HG02798 (cell line): Measurements from ENCODE around the gene DDIAS.
"Not testable (repeated sequence)": the region's sequence is repeated elsewhere in the genome, so short reads cannot be mapped to it uniquely, and the experiment has no call there.

Experiments used
- ATAC-seq: cut with Tn5 transposase; IDR thresholded peaks from one replicate; pipeline ENCODE4 v1.9.1; 2021; ENCODE audit warnings: mild to moderate bottlenecking; ENCODE audit not compliant: unreplicated experiment, poor library complexity

DDIAS gene

DNA sequence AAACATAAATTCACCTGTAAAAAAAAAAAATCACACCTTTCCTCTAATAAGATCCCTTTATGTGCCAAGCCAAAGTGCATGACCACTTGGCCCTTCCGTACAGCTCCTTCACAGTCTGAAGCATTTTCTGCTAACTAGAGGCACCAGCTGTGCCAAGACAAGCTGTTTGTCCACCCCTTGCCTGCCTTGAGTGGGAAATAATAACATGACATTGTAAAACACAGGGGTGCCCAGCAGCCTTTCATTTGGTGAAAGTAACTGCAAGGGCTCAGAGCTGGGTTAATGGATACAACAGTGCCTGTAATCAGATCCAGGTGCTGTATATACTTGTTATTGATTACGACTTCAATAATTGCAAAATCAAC, 59.2 kb downstream of the DDIAS start:
- ATAC-seq = peak; percentile 20

DNA sequence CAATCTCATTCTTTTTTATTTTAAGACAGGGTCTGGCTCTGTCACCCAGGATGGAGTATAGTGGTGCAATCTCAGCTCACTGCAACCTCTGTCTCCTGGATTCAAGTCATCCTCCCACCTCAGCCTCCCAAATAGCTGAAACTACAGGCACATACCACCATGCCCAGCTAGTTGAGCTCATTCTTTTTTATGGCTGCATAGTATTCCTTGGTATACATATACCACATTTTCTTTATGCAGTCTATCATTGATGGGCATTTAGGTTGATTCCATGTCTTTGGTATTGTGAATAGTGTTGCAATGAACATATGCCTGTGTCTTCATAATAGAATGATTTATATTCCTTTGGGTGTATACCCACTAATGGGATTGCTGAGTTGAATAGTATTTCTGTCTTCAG, 60.5 kb downstream of the DDIAS start:
- not testable (repeated sequence) for ATAC-seq

DNA sequence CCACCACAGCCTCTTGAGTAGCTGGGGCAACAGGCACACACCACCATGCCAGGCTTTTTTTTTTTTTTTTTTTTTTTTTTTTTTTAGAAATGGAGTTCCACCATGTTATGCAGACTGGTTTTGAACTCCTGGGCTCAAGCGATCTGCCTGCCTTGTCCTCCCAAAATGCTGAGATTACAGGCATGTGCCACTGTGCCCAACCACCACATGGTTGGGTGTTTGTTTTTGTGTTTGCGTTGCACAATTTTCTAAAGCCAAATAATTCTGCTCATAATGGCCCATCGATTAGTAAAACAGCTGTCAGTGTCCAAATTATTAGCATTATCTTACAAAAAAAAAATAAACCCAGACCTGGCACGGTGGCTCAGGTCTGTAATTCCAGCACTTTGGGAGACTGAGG, 65.8 kb downstream of the DDIAS start:
- ATAC-seq = no peak

DNA sequence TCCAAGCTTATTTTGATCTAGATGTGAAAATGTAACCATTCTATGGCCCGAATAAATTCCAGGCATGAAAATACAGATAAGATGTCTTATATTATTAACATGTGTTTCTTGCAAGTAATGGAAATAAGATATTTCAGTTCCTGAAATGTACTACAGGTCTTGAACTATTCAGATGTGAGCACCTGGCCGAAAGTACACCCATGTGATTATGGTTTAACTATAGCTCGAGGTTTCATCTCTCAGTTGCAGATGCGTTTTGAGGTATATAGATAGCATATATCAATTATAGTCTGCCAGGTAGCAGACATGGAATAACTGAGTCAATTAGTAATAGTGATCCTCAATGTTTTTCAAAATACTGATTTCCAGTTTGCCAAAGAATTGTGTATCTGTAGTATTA, 68.3 kb downstream of the DDIAS start:
- ATAC-seq = peak; percentile 94

DNA sequence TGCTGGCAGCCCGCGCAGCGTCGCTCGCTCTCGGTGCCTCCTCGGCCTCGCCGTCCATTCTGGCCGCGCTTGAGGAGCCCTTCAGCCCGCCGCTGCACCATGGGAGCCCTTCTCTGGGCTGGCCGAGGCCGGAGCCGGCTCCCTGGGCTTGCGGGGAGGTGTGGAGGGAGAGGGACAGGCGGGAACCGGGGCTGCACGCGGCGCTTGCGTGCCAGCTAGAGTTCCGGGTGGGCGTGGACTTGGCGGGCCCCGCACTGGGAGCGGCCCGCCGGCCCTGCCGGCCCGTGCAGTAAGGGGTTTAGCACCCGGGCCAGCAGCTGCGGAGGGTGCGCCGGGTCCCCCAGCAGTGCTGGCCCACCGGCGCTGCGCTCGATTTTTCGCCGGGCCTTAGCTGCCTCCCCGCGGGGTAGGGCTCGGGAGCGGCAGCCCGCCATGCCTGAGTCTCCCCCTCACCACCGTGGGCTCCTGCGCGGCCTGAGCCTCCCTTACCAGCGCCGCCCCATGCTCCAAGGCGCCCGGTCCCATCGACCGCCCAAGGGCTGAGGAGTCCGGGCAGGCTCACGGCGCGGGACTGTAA, 69.1 kb downstream of the DDIAS start:
- not testable (repeated sequence) for ATAC-seq

DNA sequence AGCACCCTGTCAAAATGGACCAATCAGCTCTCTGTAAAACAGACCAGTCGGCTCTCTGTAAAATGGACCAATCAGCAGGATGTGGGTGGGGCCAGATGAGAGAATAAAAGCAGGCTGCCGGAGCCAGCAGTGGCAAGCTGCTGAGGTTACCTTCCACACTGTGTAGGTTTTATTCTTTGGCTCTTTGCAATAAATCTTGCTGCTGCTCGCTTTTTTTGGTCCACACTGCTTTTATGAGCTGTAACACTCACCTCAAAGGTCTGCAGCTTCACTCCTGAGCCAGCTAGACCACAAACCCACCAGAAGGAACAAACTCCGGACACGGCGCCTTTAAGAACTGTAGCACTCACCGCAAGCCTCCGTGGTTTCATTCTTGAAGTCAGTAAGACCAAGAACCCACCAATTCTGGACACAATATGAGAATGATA, 70.0 kb downstream of the DDIAS start:
- peak; percentile 47 for ATAC-seq

DNA sequence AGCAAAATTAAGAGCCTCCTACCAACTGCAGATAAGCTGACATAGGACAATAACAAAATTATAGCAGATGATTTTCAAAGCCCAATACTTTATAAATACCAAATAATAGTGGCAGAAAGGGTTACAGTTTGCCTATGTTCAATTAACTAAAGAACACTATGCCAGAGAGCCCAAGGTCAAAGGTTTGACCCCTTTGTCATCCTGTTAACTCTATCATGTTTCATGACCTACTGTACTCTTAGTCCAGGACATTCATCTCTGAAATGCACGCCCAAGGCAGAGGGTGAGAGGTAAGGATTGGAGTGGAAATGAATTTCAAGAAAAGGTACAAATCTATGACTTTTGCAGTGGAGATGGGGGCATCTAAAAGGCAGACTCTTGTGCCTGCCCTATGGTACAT, 70.6 kb downstream of the DDIAS start:
- ATAC-seq = no peak

DNA sequence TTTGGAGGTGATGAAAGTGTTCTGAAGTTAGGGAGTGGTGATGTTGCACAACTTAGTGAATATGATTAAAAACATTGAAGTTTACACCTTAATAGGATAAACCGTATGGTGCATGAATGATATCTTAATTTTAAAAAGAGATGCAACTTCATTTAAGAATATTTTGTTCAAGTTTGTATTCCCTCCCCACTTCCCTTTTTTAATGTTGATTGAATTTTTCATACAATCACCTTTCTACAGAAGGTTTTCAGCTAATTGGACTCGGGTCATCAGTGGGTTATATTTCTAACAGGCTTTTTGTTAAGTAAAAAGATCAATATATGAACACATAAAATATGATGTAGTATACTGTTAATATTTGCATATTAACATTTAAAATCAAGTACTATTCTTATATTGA, 72.6 kb downstream of the DDIAS start:
- no peak for ATAC-seq

DNA sequence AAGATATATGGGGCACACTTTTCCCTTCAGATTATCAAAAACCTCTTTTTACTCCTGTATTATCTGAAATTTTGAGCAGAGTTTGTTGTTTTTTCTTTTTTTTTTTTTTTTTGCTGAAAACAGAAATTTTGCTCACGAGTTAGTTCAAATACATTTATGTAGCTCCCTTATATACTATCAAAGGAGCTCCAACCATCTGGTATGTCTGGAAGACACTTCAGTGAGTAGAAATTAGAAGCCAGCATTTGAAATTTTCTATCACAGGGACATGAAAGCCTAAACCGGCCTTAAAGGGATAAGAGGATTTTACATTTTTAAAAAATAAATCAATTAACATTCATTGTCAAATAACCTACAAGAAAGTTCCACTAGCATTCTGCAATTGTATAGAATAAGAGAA, 73.3 kb downstream of the DDIAS start:
- ATAC-seq = no peak

DNA sequence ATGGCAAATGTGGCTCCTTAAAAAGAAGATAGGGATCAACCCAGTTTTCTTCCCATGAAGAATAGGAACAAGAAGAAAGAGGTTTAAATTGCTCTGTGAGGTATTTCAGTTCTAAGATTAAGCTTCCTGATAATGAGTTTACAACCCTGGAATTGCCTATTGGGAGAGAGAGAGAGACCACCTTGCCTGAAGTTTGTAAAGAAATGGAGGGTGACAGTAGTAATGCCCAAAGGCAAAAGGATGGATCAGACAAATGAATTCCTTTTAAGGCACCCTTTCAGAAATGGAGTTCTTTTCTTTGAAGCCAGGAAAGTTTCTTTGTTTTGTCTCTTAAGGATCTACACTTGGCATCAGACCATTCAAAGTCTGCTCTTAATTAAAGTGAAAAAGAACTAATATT, 74.3 kb downstream of the DDIAS start:
- ATAC-seq = no peak

DNA sequence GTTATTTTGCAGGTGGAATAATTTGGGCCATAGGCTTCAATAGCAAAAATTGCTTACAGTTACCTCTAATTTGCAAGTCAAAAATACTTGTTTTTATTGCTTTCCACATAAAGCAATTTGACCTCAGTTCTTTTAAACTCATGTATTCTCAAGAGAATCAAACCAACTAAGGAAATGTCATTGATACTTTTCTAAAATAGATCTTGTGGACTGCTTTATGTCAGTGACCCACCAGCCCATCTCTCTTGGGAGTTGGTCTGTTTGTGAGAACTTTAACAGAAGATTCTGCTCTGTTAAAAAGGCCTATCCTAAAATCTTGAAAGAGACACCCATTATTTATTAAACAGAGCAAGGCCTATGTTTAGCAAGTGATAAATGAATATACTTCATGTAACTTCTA, 75.2 kb downstream of the DDIAS start:
- peak; percentile 38 for ATAC-seq

DNA sequence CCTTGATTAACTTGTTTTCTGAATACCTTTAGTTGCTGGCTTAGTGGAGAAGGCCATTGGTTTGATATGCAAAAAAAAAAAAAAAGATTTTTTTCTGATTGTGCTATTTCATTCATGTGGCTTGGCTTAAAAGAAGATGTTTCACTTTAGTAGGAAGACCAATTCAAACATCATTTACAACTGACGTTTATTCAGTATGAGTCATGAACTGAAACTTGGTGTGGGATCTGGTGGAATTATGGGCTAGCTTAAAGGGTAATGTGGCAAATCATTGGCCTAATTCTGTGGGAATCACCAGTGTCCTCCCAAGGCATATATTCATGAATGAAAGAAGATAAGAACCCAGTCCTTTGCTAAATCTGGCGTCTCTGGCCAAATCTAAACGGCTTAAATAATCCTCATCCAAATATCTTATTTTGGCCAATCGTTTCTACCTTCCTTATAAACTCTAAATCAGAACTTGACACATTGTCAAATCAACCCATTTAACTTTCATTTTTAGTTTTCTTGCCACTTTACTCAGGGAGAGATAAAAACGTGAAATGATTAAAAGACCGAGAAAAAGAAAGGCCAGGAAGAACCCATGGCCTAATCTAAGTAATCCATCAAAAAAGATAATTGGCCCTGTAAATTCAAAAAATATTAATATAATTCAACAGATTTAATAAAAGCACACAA, 77.0 kb downstream of the DDIAS start:
- ATAC-seq = peak; percentile 55

DNA sequence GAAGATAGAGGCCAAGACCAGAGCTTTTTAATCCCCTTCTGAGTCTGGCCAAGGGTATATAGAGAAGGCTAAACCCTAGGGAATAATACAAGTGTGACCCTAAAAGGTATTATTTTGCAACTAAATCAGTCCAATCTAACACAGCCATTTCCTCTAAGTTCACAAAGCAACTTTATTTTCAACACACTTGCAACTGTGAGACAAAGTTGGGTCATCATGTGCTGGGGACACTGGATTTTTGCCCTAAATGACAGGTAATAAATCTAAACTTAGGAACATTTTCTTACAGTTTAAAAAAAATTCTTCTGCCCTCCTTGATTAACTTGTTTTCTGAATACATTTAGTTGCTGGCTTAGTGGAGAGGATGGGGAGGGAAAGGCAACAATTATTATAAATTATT, 78.3 kb downstream of the DDIAS start:
- ATAC-seq = no peak

DNA sequence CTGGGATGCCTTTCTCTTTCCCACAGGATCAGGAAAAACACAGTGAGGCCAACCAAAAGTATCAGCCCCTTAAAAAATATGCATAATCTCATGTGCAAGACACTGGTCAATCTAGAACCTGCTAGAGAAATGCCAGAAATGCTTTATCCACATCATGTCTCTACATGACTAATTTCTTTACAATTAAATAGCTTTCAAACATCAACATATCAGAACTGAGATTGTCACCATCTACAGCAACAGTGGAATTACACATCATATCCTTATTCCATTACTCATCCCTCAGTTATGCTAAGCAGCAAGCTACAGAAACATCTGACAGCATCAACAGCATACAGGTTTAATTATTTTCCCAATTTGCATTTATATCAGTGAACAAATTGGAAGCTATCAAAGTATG, 78.8 kb downstream of the DDIAS start:
- ATAC-seq = no peak

DNA sequence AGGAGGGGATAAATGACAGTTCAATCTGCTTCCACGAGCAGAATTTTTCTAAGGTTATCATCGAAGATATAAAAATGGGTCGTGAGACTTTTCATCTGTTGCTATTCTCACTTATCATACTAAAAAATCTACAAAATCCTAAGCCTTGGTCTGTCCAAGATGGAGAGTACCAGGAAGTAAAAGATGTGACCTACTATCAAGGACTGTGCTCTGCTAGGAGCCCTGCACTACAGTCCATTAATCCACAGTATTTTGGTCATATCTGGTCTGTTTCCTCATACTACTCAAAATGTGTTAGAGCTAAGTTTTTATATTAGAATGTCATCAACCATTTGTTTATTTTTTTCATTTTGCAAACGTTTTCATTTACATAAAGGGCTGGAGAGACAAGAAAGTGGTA, 79.4 kb downstream of the DDIAS start:
- no peak for ATAC-seq

DNA sequence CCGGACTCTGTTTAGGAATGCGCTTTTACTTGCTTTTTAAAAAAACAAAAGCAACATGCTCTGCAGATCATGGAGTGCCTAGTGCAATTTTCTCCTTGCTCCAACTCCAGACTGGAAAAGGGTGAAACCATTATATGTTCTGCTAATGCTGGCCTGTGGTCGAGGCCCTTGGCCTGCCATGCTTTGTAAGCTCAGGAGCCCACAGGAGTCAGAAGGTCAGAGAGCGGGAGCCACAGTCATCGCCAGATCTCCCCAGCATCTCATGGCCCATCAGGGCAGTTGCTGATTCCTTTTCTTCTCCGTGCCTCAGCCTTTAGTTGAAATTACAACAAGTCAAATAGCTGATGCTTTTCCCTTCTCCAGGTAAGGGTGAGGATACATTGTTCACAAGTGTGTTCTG, 80.3 kb downstream of the DDIAS start:
- ATAC-seq = no peak
